ENCODE measurements around the gene YAP1. TPM values are rescaled to one million over a fixed set of nuclear protein-coding genes. Genes with fewer than 3 reads are reported as not detected.

The YAP1 gene
- total RNA-seq, 1 donor: 174 TPM

DNA sequence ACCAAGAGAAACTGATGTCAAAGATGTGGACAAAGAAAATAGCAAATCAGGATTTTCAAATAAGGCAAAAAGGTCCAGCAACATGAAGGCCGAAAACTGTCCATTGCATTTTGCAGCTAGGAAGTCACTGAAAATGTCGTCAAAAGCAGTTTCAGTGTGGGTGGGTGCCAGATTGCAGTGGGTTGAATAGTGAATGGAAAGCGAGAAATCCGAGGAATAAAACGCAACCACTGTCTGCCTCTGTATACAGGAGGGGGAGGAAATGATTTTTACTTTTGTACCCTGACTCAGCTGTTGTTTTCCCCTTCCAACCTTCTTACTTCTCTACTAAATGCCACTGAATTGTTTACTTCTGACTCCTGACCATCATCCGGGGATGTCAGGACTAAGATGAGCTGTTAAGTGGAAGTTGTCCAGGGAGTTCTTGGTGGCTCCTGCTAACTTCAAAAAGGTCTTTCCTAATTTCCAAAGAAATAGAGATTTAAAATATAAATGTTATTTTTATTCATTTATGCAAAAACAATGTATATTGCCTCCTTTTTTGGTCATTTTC, 142.2 kb downstream of the YAP1 start:
- Histone ChIP-seq H3K4me3 (ENCODE audit: insufficient read depth, low read length) (no peak overlapping the region), H3K36me3 (ENCODE audit: insufficient read depth, low read length) (no peaks in the 10 kb centered on the region), H4K20me1 (ENCODE audit: insufficient read depth, low read length) (no peaks in the 10 kb centered on the region), H3K27ac (ENCODE audit: low read depth, low read length) (no peak overlapping the region), H3K4me2 (ENCODE audit: insufficient read depth, low read length) (peak overlapping the region; percentile 58), H3K79me2 (ENCODE audit: insufficient read depth, low read length) (no peaks in the 10 kb centered on the region), H3K4me1 (ENCODE audit: insufficient read depth, low read length) (peaks cover 16% of the 10 kb centered on the region), H2AFZ (ENCODE audit: low read length) (peak overlapping the region; percentile 16), H3K27me3 (ENCODE audit: insufficient read depth, low read length) (no peaks in the 10 kb centered on the region), H3K9me3 (ENCODE audit: low read depth, low read length) (no peaks in the 10 kb centered on the region)
- DNase-seq (ENCODE audit: insufficient read length, low spot score, missing footprints): no peak
- TF ChIP-seq, protein P1, sequence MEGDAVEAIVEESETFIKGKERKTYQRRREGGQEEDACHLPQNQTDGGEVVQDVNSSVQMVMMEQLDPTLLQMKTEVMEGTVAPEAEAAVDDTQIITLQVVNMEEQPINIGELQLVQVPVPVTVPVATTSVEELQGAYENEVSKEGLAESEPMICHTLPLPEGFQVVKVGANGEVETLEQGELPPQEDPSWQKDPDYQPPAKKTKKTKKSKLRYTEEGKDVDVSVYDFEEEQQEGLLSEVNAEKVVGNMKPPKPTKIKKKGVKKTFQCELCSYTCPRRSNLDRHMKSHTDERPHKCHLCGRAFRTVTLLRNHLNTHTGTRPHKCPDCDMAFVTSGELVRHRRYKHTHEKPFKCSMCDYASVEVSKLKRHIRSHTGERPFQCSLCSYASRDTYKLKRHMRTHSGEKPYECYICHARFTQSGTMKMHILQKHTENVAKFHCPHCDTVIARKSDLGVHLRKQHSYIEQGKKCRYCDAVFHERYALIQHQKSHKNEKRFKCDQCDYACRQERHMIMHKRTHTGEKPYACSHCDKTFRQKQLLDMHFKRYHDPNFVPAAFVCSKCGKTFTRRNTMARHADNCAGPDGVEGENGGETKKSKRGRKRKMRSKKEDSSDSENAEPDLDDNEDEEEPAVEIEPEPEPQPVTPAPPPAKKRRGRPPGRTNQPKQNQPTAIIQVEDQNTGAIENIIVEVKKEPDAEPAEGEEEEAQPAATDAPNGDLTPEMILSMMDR (IDR thresholded peaks at IDR 0.05; ENCODE audit: extremely low read depth, low read depth, low read length): no peak

DNA sequence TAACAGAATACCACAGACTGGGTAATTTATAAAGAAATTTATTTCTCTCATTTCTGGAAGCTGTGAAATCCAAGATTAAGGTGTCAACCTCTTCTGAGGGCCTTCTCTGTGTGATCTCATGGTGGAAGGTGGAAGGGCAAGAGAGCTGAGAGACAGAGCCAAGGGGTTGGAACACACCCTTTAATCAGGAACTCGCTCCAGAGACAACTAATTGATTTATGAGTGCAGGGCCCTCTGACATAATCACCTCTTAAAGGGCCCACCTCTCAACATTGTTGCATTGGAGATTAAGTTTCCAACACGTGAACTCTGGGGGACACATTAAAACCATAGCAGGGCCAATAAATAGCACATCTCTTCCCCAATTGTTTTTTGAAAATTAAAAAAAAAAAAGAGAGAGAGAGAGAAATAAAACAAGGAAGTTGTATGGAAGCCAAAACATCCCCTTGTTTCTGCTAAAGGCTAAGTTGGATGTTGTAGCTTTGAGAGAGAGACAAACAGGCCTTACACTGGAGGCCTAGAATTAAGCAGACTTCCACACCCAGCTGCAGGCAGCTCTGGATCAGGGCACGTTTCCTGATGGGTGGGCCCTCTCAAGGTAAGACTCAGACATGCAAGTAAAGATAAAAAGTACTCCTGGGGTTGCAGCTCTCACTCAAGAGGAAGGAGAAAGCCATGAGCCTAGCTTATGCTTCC, 142.9 kb downstream of the YAP1 start:
- DNase-seq (ENCODE audit: insufficient read length, low spot score, missing footprints): no peak
- TF ChIP-seq, protein P1 (IDR thresholded peaks at IDR 0.05; ENCODE audit: extremely low read depth, low read depth, low read length): no peak
- Histone ChIP-seq H3K27ac (ENCODE audit: low read depth, low read length) (no peak overlapping the region), H3K36me3 (ENCODE audit: insufficient read depth, low read length) (no peaks in the 10 kb centered on the region), H4K20me1 (ENCODE audit: insufficient read depth, low read length) (no peaks in the 10 kb centered on the region), H3K79me2 (ENCODE audit: insufficient read depth, low read length) (no peaks in the 10 kb centered on the region), H3K4me1 (ENCODE audit: insufficient read depth, low read length) (peaks cover 16% of the 10 kb centered on the region), H3K9me3 (ENCODE audit: low read depth, low read length) (no peaks in the 10 kb centered on the region), H3K4me3 (ENCODE audit: insufficient read depth, low read length) (no peak overlapping the region), H3K4me2 (ENCODE audit: insufficient read depth, low read length) (no peak overlapping the region), H2AFZ (ENCODE audit: low read length) (peak overlapping the region; percentile 20), H3K27me3 (ENCODE audit: insufficient read depth, low read length) (no peaks in the 10 kb centered on the region)

DNA sequence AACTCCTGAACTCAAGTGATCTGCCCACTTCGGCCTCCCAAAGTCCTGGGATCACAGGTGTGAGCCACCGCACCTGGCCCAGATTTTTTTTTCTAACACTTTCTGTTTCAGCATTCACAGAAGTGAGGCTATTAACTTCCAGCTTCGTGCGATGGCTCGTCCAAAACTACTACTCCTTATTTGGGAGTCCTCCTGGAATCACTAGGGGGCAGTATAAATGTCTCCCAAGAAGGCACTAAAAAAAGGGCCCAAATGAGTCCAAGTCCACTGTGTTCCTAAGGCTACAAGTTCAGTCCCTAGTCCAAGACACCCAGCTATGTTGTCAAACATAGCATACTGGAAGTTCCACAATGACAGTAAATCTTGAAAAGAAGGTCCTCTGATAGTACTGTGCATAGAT, 143.8 kb downstream of the YAP1 start:
- DNase-seq (ENCODE audit: insufficient read length, low spot score, missing footprints): no peak
- Histone ChIP-seq H3K27me3 (ENCODE audit: insufficient read depth, low read length) (no peaks in the 10 kb centered on the region), H3K36me3 (ENCODE audit: insufficient read depth, low read length) (no peaks in the 10 kb centered on the region), H3K4me1 (ENCODE audit: insufficient read depth, low read length) (peaks cover 16% of the 10 kb centered on the region), H3K9me3 (ENCODE audit: low read depth, low read length) (no peaks in the 10 kb centered on the region), H3K4me2 (ENCODE audit: insufficient read depth, low read length) (no peak overlapping the region), H3K4me3 (ENCODE audit: insufficient read depth, low read length) (no peak overlapping the region), H3K79me2 (ENCODE audit: insufficient read depth, low read length) (no peaks in the 10 kb centered on the region), H2AFZ (ENCODE audit: low read length) (no peak overlapping the region), H3K27ac (ENCODE audit: low read depth, low read length) (no peak overlapping the region), H4K20me1 (ENCODE audit: insufficient read depth, low read length) (no peaks in the 10 kb centered on the region)
- TF ChIP-seq, protein P1 (IDR thresholded peaks at IDR 0.05; ENCODE audit: extremely low read depth, low read depth, low read length): peak; percentile 36

DNA sequence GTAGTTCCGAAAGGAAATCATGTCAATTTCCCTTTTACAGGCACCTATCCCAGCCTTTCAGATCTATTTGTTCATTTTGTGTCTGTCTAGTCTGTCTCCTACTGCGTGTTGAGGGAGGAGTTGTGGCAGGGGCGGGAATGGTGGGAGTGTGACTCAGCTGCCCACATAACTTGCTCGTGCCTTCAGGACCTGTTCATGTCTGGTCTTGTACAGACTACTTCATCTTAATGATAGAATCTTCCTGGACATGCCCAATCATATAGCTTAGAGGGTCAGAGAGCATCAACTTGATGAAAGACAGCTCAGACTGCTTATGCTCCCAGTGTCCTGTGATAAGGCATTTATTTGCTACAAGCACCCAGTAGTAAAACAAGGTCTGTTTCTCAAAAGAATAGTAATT, 146.0 kb downstream of the YAP1 start:
- Histone ChIP-seq H4K20me1 (ENCODE audit: insufficient read depth, low read length) (no peaks in the 10 kb centered on the region), H3K79me2 (ENCODE audit: insufficient read depth, low read length) (no peaks in the 10 kb centered on the region), H3K27ac (ENCODE audit: low read depth, low read length) (no peak overlapping the region), H3K4me1 (ENCODE audit: insufficient read depth, low read length) (peaks cover 16% of the 10 kb centered on the region), H3K9me3 (ENCODE audit: low read depth, low read length) (no peaks in the 10 kb centered on the region), H3K36me3 (ENCODE audit: insufficient read depth, low read length) (no peaks in the 10 kb centered on the region), H2AFZ (ENCODE audit: low read length) (peak overlapping the region; percentile 52), H3K4me3 (ENCODE audit: insufficient read depth, low read length) (no peak overlapping the region), H3K27me3 (ENCODE audit: insufficient read depth, low read length) (no peaks in the 10 kb centered on the region), H3K4me2 (ENCODE audit: insufficient read depth, low read length) (peak overlapping the region; percentile 17)
- DNase-seq (ENCODE audit: insufficient read length, low spot score, missing footprints): peak; percentile 73
- TF ChIP-seq, protein P1 (IDR thresholded peaks at IDR 0.05; ENCODE audit: extremely low read depth, low read depth, low read length): no peak

All from osteoblast (primary cell).